T1000 (cell line): ENCODE measurements around the gene ADAM12.
"Not testable (repeated sequence)": the region's sequence is repeated elsewhere in the genome, so short reads cannot be mapped to it uniquely, and the experiment has no call there.

Experiments
- DNase-seq: peaks from one replicate; lab custom pipeline; 2025; ENCODE audit warnings: mixed read lengths; lab: John Stamatoyannopoulos, UW

Gene ADAM12

DNA sequence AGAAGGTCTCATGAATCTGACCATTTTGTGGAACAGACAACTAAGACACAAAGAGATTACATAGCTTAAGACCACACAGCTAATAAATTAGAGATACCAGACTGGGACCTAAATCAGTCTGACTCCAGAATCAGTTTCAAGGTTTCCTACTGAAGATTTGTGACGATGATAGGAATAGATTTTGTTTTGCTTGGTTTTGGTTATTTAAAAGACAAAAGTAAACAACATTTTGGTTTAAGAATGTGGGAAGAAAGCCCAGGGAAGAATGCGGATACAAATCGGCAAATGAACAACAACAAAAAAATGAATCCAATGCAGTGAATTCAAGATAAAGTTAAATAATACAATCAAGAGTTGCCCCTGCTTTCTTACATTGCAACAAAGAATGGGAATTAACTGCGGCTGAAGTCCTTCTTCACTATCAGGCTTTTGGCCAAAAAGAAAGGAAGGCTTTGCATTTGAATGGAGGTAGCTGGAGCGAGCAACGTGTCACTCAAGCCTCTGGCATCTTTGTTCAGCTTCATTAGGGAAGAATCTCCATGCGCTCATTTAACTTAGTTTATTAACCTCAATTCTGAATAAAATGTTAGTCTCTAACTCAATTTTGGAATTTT lies 210.8 kb downstream of the ADAM12 start:
- DNase-seq = no peak

DNA sequence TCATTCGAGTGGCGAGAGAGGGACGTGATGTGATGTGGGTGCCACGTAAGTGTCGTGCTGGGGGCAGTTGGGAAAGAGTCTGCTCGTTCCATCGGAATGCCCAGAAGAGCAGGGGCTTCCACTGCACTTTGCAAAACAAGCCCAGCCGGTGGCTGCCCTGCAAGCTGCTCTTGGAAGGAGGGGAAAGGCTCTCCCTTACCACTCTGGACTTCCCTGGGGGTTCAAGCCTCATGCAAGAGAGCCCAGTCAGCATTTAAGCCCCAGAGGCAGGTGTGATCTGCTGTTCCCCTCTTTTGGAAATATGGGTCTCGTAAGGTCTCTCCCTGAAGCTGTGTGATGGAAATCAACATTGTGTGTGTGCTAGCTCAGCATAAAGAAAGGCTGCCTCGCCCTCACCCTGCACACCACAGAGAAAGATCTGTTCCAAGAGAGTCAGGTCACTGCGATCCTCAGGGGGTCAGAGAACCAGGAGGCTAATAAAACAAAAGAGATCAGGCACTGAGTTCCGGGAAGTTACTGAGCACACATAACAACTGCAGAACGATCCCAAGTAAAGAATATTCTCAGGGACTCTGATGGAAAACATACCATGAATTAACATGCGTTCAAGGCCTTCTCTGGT lies 212.5 kb downstream of the ADAM12 start:
- no peak for DNase-seq

DNA sequence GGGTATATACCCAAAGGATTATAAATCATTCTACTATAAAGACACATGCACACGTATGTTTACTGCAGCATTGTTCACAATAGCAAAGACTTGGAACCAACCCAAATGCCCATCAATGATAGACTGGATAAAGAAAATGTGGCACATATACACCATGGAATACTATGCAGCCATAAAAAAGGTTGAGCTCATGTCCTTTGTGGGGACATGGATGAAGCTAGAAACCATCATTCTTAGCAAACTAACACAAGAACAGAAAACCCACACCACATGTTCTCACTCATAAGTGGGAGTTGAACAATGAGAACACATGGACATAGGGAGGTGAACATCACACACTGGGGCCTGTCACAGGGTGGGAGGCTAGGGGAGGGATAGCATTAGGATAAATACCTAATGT lies 215.5 kb downstream of the ADAM12 start:
- DNase-seq = not testable (repeated sequence)

DNA sequence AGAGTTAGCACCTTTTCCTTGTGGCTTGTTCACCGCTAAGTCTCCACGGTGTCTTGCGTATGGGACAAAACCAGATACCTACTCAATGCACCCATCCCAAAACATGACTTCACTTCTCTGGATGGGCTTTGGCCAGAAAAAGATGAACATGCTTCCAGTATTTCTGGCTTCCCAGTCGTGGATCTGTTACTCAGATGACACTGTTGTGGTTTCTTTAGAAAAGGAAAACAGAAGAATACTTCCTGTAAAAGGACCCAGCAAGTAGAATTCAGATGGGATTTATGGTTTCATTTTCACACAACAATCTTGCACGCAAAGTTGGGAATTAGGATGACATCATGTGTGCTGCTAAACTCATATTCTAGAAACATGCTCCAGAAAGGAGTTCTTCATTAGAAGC lies 216.7 kb downstream of the ADAM12 start:
- DNase-seq = no peak

DNA sequence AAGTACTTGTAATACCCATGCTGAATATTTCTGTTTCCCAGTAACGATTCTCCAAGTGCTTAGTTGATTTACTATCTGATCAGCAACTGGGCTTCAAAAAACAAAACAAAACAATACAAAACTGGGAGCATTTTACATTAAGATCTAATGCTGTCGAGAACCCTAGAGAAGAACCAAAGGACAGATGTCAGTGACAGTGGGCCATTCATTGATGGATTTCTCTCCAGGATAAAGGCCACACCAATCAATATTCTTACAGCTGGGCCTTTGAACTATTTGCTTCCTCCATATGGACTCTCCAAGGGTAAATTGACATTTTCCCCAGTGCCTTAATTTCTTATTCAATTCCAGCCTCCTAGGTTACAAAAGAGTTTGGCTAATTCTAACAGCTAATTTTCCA lies 217.5 kb downstream of the ADAM12 start:
- no peak for DNase-seq

DNA sequence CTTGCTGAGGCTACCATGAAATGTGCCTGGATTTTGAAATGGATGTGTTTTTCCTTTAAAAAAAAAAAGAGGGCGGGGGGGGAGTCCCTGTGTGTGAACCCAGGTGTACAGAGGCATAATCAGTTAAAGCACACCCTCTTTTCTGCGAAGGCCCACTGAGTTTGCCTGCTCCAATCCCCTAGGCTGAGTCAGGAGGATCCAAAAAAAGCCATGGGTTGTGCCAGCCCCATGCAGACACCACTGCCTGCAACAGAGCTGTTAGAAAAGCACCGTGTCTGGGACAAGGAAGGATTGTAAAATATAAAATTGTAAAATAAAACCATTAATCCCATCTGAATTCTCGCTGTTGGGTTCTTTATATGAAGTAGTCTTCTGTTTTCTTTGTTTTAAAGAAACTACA lies 217.9 kb downstream of the ADAM12 start:
- DNase-seq = no peak

DNA sequence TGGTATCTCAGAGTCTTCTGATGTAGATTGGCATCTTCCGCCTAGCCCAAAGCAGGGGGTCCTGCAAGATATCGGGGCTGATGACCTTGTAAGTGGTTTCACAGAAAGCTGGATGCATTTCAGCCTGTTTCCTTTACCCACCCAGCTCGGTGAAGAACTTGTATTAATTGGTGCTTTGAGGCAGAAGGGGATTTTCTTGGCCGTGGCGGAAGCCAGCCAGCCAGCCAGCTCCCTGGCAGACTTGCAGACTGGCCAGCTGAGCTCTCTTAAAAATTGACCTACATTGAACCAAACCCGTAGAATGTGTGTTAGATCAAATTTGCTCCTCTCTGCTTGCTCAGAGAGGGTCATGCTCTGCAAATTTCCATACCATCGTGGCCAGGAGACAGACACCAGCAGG lies 218.4 kb downstream of the ADAM12 start:
- DNase-seq = no peak

DNA sequence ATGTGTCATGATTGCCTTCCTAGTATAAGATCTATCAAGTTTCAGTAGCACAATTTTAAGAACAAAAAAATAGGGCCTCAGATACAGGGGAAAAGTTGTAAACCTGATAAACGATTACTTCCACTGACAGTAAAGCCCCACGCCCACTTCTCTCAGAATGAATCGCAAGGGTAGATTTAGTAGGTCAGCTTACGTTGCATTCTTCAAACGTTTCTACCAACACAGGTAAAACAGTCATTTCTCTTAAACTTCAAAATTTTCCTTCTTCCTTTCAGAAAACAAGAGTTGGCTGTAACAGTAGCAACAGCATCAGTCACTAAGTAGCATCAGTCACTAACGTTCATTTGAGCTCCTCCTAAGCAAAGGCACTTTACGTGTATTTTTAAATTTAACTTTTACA lies 221.5 kb downstream of the ADAM12 start:
- DNase-seq = no peak

DNA sequence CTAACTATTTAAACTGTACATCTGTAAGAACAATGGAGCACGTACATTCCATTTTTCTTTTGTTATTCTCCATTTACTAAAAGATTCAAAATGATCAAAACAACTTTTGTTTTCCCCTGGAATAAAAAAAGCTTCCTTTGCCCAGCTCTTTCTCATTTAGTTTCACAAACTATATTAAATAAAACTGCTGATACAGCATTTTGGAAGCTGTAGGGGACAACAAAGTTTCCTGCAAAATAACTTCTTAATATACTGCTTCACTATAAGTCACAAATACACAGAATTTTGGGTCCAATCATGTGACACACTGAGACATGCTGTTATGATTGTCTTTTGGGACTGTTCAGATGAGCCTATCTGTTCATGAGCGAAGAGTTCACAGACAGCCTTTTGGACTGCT lies 222.4 kb downstream of the ADAM12 start:
- no peak for DNase-seq

DNA sequence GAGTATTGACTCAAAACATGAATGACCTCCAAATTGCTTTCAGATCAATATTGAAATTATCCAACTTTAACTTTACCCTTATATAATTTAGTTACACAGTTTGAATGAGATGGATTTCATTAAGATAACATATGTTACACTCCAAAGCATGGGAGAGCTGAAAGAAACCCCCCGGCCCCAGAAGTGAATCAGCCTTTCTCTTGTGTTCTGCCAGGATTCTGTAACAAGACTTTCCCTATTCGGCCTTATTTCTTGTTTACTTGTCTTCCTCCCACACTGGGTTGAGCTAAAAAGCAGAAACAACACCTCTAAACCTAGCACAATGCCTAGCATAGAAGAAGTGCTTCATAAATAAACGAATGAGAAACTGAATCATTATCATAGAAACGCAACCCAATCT lies 224.8 kb downstream of the ADAM12 start:
- DNase-seq = no peak

DNA sequence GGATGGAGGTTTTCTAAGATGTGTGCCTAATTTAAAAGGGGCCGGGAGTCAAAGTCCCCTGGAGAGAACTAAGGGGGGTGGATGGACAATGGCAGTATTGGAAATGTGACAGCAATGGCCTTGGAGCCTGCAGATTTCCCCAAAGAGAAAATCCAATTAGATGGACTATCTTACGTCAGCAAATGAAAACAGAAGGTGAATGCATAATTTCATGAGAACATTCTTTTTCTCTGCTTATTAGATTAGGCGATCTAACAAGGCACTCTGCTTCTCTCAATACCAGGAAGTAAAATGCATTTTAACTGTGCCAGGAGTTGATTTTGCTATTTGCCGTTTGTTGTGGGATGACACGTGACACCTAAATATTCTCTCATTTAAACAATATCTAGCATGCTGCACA lies 226.6 kb downstream of the ADAM12 start:
- no peak for DNase-seq

DNA sequence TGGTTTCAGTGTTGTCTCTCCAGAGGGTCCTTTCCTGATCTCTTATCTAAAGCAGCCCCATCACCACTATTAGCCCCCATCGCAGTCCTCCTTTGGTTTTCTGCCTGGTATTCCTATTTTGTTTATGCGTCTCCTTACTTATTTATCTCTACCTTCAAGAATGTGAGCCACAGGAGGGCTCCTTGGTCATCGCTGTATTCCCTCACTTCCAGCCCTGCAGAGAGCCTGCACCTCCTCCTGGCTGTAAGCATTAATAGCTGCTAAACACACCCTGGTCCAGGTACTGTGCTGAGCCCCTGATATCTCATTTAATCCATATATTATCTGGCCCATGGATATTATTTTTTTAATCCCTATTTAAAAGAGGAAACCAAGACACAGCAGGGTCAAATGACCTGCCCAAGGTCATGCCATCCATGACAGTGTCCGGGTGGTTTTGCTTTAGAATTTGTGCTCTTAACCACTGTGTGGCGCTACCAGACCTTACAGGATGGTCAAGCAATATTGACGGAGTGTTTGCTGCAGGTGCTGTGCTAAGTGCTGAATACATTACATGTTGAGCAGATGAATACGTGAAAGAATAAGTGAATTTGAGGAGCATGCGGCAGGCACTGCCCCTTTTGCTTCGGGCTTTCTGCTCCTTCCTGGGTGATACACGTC lies 227.2 kb downstream of the ADAM12 start:
- DNase-seq = no peak

DNA sequence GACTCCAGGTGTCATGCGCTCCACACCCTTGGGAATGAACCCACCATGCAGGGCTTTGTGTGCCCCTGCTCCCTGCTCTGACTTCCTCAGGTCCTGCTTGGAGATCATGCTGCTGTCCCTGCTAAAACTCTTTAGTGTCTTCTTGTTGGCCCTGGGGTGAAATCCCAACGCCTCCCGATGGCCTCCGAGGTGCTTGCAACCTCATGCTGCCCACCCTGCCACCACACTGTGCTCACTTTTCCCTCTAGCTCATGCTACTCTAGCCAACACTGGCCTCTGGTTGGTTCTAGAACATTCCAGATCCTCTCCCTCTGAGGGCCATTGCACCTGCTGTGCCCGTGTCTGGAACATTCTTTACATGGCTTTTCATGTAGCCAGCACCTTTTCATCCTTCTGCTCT lies 227.7 kb downstream of the ADAM12 start:
- DNase-seq = no peak

DNA sequence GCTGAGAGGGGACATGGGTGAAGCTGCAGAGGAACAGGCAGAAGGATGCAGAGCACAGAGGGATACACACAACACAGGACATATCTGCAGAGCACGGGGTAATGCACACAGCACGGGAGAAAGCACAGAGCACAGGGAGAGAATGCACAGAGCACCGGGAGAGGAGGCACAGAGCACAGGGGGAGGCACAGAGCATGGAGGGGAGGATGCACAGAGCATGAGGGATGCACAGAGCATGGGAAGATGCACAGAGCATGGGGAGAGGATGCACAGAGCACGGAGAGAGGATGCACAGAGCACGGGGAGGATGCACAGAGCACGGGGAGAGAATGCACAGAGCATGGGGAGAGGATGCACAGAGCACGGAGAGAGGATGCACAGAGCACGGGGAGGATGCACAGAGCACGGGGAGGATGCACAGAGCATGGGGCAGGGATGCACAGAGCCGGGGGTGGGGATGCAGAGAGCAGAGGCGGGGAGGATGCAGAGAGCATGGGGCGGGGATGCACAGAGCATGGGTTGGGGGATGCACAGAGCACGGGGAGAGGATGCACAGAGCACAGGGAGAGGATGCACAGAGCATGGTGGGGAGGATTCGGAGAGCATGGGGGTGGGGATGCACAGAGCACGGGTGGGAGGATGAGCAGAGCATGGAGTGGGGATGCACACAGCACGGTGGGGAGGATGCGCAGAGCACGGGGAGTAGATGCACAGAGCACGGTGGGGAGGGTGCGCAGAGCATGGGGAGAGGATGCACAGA lies 230.0 kb downstream of the ADAM12 start:
- DNase-seq = no peak

DNA sequence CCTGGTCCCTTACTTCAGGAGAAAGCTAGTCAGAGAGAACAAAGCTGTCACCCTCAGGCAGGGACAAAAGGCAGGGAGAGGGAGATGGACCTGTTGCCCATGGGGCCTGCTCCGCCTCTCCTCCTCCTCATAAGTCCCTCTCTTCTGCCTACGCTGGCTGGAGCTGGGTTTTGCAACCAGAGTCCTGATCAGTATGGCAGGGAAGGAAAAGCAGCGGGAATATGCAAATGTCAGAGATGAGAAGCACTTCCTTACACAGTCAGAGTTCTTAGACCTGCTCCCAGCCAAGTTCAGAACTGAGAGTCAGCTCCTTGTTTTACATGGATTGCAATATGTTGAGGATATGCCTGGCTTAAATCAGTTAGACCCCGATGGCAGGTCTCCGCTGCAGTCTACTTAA lies 231.1 kb downstream of the ADAM12 start:
- no peak for DNase-seq

DNA sequence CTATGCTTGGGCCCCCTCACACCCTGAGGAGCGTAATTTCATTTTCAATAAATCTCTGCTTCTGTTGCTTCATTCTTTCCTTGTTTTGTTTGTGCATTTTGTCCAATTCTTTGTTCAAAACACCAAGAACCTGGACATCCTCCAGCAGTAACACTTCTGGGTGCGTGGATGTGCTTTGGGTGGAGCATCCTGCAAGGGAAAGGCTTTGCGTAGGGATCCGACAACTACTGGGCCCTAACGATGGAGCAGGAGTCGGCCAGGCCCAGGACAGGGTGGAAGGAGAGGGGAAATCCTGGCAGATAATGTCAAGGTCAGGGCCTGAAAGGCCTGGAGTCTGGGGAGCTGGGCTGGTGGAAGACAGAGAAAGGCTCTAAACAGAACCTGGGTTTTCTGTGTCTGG lies 231.8 kb downstream of the ADAM12 start:
- DNase-seq = no peak

DNA sequence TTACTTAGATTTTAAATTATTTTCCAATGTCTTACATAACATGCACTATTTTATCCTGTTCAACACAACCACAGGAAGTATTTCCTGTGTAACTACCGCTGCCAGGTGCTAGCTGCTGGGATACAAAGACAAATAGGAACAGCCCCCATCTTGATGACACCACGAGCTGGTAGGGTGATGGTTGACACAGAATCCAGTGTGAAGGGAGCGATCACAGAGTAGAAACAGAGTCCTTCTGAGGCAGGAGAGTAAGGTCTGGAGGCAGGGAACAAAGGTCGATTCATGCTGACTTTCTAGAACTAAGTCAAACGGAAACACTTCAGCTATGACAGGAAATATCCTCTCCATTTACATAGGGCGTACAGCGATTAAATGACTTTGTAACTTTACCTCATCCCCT lies 232.3 kb downstream of the ADAM12 start:
- no peak for DNase-seq

DNA sequence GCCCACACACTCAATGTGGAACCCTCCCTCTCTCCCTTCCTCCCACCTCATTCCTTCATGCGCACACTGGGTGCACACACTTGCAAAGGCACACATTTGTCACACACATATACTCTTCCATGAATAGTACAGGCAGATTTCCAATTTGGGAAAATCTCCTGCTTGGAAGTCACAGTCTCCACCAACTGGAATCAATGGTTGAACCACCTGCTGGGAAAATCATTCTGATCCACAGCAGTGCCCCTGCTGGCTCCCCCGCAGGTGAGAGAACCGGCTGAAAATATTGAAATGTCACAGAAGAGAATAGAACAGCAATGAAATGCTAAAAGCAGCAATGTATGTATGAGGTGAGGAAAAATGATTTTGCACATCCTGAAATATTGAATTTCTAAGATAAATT lies 232.7 kb downstream of the ADAM12 start:
- DNase-seq = no peak

DNA sequence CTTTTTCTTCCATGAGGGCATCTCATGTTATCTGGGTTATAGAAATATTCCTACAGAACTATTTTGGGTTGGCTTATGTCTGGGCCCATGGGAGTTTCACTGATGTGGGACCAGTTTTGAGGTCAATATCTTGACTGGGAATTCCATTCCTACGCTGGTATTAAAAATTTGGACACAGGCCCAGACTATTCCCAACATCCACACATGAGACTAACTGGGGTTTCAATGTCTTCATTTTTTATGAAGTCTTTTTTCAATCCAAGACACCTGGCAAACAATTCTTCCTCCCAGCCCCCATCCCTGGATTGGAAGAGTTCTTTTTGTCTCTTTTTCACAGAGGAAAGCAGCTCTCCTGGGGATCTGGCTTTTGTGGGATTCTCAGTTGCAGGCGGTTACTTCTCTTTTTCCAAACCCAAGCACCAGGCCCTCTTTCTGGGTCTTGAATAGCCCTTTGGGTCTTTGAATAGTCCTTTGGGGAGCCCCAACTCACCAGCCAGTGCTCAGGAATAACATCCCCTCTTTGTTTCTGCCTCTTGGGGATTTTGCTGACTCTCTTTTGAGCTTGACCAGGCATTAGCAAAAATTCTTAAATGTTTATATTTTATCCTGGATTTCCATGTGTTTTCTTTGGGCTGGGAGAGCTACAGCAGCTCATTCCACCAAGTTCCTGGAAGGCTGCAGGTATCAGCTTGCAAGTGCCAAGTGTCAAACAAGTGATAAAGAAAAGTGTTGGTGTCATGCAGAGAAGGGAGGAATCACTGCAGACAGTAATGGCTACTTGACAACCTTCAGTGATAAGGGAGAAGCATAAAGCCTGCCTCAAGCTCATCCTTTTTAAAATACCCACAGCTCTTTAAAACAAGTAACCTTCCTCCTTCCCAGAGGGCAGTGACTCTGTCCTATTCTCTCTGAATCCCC lies 234.3 kb downstream of the ADAM12 start:
- no peak for DNase-seq

DNA sequence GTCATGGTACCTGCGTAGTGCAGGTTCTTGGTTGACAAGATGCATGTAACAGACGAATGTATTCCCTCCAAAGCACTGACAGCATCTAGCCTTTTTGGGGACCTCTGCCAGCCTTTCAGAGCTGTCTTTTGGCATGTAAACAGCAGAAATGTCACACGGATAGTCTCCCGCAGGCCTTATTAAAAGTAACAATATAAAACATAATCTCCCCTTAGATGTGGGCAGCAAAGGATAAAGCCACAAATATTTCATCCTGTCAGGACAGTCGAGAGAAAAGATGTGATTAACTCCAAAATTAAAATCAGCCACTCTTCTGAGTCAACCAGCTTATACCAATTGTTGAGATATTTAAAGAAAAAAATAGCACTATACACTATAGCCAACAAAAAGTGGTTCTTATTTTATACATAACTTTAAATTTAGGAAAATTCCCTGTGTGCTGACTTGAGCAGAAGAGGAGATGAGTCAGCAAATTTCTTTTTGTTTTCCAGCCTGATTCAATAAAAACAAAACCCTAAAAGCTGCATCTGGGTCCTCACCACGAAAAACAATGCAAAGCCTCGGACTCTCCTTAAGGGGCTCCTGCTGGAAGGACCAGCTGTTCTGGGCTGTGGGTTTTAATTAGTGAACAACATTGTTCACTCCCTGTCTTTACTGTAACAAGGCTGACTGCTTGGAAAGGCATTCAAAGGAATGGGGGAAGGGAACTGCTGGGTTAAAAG lies 240.2 kb downstream of the ADAM12 start:
- no peak for DNase-seq

DNA sequence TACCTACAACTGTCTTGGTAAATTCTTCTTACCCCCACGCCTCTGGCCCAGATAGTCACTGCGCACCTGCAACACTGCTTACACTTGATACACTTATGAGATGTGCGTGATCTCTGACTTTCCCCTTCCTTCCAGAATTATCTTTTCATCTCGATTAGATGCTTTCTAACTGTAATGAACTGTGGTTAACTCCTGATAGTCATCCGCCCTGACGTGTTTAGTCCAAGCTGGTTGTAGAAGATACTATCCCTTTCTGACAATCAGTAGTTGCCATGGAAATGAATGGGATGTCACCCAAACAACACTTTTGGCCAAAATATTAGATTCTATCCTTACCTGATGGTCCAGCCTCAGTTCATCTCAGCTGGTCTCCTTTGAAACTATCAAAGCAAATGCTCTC lies 241.5 kb downstream of the ADAM12 start:
- DNase-seq = no peak
